GM18861 (cell line): Measurements from ENCODE around the gene NTM.

Experiments
- ATAC-seq: cut with Tn5 transposase; IDR thresholded peaks from one replicate; pipeline ENCODE4 v1.9.1; 2021; ENCODE audit not compliant: unreplicated experiment

NTM gene

GRCh38 chr11:131932584-131933325, 562.3 kb downstream of the NTM start:
- ATAC-seq = no peak

GRCh38 chr11:131934006-131934405, 563.6 kb downstream of the NTM start:
- no peak for ATAC-seq

- no peak for ATAC-seq
These were observed 567.9 kb downstream of the NTM start for GRCh38 chr11:131938351-131938751.

GRCh38 chr11:131940126-131940525, 569.7 kb downstream of the NTM start:
- ATAC-seq = no peak

- ATAC-seq = no peak
These were observed 572.5 kb downstream of the NTM start for GRCh38 chr11:131942878-131943277.

GRCh38 chr11:131943295-131943694, 572.9 kb downstream of the NTM start:
- ATAC-seq = no peak

- no peak for ATAC-seq
These were observed 574.3 kb downstream of the NTM start for GRCh38 chr11:131944736-131945135.

GRCh38 chr11:131945706-131946105, 575.3 kb downstream of the NTM start:
- no peak for ATAC-seq

GRCh38 chr11:131947511-131947910, 577.1 kb downstream of the NTM start:
- no peak for ATAC-seq

- no peak for ATAC-seq
These were observed 580.7 kb downstream of the NTM start for GRCh38 chr11:131951121-131951520.

GRCh38 chr11:131954146-131954545, 583.7 kb downstream of the NTM start:
- ATAC-seq = no peak

- ATAC-seq = no peak
These were observed 585.5 kb downstream of the NTM start for GRCh38 chr11:131955904-131956303.

GRCh38 chr11:131957201-131957600, 586.8 kb downstream of the NTM start:
- ATAC-seq = no peak

- ATAC-seq = no peak
These were observed 587.5 kb downstream of the NTM start for GRCh38 chr11:131957875-131958274.

- ATAC-seq = no peak
These were observed 592.4 kb downstream of the NTM start for GRCh38 chr11:131962818-131963217.

GRCh38 chr11:131964698-131965483, 594.5 kb downstream of the NTM start:
- no peak for ATAC-seq

- ATAC-seq = no peak
These were observed 595.1 kb downstream of the NTM start for GRCh38 chr11:131965504-131965903.

GRCh38 chr11:131966667-131967066, 596.3 kb downstream of the NTM start:
- no peak for ATAC-seq

GRCh38 chr11:131969261-131969660, 598.8 kb downstream of the NTM start:
- no peak for ATAC-seq

- no peak for ATAC-seq
These were observed 602.6 kb downstream of the NTM start for GRCh38 chr11:131973061-131973460.

GRCh38 chr11:131975619-131976018, 605.2 kb downstream of the NTM start:
- ATAC-seq = no peak

- ATAC-seq = no peak
These were observed 605.6 kb downstream of the NTM start for GRCh38 chr11:131976021-131976420.
